ENCODE data around the gene HMX2.

DNA sequence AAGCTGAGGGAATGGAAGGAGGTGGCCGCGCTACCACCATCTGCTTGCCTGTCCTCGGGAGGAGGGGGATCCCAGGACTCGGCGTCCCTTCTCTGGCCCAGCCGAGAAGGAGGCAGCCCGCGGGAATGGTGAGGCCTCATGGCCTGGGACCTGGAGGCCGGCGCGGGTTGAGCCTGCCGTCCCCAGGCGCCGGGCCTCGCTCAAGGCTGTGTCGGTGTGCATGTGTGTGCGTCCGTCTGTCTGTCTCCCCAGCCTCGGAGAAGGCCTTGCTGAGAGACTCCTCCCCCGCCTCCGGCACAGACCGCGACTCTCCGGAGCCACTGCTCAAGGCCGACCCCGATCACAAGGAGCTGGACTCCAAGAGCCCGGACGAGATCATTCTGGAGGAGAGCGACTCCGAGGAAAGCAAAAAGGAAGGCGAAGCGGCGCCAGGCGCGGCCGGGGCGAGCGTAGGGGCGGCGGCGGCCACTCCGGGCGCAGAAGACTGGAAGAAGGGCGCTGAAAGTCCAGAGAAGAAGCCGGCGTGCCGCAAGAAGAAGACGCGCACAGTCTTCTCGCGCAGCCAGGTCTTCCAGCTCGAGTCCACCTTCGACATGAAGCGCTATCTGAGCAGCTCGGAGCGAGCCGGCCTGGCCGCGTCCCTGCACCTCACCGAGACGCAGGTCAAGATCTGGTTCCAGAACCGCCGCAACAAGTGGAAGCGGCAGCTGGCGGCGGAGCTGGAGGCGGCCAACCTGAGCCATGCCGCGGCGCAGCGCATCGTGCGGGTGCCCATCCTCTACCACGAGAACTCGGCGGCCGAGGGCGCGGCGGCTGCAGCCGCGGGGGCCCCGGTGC lies 10.9 kb upstream of the HMX2 start:
- TF ChIP-seq, protein P1, sequence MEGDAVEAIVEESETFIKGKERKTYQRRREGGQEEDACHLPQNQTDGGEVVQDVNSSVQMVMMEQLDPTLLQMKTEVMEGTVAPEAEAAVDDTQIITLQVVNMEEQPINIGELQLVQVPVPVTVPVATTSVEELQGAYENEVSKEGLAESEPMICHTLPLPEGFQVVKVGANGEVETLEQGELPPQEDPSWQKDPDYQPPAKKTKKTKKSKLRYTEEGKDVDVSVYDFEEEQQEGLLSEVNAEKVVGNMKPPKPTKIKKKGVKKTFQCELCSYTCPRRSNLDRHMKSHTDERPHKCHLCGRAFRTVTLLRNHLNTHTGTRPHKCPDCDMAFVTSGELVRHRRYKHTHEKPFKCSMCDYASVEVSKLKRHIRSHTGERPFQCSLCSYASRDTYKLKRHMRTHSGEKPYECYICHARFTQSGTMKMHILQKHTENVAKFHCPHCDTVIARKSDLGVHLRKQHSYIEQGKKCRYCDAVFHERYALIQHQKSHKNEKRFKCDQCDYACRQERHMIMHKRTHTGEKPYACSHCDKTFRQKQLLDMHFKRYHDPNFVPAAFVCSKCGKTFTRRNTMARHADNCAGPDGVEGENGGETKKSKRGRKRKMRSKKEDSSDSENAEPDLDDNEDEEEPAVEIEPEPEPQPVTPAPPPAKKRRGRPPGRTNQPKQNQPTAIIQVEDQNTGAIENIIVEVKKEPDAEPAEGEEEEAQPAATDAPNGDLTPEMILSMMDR (IDR thresholded peaks at IDR 0.05) = no peak
- TF ChIP-seq EP300 (IDR thresholded peaks at IDR 0.05) = no peak

All from suprapubic skin (tissue), 3 donors.